Hematopoietic multipotent progenitor cell treated with erythropoietin and hydrocortisone succinate and interleukin-3 and kit ligand, for 4 days (in vitro differentiated cells): Measurements from ENCODE around the gene FAF1.
"Not testable (repeated sequence)": the region's sequence is repeated elsewhere in the genome, so short reads cannot be mapped to it uniquely, and the experiment has no call there.

Experiments
- DNase-seq: peaks from one replicate; pipeline ENCODE4 v3.0.0-alpha.2; 2015

Gene FAF1

GRCh38 chr1:50833216-50833615 lies 126.9 kb downstream of the FAF1 start:
- no peak for DNase-seq

DNA sequence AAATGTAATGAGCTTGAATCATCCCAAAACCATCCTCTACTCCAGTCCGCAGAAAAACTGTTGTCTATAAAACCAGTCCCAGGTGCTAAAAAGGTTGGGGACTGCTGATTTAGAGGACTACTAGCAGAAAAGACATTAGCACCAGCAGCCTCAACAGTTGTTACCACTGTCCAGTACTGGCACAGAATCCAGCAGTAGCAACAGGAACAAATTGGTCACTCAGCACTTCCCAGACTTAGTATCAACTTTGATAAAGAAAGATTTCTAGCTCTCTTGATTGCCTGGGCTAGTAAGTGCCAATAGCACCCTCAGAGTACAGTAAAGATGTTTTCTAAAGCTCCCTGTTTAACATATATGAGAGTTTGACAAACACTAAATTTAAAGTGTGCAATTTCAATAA lies 127.9 kb downstream of the FAF1 start:
- no peak for DNase-seq

- DNase-seq, result no peak
These were observed 128.6 kb downstream of the FAF1 start for GRCh38 chr1:50831300-50832061.

DNA sequence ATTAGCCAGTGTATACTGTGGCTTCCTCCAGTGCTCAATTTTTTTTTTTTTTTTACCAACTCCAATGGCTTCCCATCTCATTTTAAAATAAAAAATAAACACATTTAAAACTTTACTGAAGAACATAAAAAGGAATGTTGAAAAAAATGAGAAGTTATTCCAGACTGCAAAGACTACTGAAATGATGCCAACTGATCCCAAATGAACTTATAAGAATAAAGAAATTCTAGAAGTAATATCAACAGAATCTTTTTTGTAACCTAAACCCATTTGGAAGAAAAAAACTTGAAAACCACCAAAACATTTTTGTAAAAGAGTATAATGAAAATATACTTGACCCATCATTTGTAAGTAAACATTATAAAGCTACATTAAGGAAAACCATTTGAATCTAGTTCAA lies 129.4 kb downstream of the FAF1 start:
- DNase-seq, result no peak

DNA sequence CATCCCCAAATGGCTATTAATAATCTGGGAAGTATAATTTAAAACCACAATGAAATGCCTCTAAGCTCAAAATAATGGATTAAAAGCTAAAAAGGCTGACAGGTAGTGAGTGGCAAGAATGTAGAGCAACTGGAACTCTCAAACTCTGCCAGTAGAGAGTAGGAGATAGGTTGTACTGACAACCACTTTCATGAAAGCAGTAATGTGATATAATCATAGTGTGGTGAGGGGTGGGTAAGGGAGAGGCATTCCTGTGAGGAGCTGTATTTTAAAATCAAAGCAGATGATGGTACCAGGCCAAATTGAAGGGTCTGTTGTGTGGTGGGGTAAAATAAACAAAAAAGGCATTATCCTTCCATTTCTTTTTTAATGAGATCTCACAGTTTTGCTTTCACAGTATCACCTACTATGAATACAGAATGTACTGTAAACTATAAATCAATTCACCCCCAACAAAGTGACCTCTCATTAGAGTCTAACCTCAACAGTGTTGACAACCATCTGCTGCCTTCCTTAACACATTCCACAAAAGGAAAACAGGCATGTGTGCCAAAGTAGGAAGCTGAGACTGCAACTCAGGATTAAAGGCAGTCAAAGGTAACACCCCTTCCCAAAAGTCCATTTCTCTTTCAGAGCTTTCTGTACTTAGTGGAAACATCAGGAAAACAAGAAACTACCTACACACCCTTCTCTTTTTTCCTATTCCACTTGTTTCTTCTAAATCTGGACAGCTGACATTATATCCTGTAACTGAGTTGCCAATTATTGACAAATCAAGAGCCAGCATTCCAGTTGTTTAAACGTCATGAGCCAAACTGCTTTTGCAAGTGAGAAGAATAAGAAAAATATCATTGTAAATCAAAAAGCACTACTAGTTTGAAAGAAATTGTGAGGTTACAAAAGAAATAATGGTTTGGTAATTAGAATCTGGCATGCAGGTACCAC lies 130.8 kb downstream of the FAF1 start:
- DNase-seq, result no peak

- DNase-seq, result no peak
These were observed 132.5 kb downstream of the FAF1 start for GRCh38 chr1:50827546-50827945.

DNA sequence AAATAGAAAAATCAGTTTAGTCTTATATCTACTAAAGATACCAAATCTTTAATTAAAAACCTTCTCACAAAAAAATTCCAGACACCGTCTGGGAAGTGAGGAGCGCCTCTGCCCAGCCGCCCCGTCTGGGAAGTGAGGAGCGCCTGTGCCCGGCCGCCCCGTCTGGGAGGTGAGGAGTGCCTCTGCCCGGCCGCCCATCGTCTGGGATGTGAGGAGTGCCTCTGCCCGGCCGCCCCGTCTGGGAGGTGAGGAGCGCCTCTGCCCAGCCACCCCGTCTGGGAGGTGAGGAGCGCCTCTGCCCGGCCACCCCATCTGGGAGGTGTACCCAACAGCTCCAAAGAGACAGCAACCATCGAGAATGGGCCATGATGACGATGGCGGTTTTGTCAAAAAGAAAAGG lies 133.3 kb downstream of the FAF1 start:
- DNase-seq, result not testable (repeated sequence)

DNA sequence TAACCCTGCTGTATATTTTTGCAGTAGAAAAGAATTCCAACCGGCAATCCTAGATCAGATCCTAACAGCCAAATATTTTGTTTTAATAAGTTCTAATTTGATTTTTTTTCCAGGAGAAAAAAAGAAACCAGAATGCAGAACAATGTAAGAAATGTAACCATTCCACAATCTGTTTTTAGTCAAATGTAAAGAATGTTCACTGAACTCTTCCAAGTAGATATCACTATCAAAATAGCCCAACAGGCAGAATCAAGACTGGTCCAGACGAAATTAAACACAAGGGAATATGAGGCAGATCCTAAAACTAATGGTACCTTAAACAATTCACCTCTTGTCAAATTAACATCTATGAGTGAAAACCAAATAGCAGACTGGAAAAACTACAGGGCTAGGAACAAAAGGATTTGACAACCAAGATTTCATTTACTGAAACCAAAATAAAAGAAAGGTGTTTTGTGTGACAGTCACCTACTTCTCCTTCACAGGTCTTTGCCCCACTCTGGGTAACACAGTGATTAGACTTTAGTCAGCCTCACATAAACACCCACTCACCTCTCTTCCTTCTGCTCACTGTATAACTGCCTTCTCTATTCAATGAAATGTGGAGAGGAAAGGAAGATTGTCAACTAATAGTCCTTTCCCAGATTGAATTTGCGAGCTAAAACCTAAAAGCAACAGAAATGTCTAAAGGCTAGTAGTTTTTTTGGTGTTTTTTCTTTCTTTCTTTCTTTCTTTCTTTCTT lies 137.9 kb downstream of the FAF1 start:
- no peak for DNase-seq

DNA sequence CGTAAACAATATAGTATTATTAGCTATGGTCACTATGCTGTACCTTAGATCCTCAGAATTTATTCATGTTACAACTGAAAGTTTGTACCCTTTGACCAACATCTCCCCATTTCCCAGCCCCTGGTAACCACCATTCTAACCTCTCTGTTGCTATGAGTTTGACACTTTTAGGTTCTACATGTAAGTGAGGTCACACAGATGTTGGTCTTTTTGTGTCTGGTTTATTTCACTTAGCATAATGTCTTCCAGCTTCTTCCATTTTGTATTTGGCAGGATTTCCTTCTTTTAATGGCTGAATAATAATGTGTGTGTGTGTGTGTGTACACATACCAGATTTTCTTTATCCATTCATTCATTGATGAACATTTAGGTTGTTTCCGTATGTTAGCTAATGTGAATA lies 139.5 kb downstream of the FAF1 start:
- no peak for DNase-seq

- no peak for DNase-seq
These were observed 147.7 kb downstream of the FAF1 start for GRCh38 chr1:50812346-50812745.

DNA sequence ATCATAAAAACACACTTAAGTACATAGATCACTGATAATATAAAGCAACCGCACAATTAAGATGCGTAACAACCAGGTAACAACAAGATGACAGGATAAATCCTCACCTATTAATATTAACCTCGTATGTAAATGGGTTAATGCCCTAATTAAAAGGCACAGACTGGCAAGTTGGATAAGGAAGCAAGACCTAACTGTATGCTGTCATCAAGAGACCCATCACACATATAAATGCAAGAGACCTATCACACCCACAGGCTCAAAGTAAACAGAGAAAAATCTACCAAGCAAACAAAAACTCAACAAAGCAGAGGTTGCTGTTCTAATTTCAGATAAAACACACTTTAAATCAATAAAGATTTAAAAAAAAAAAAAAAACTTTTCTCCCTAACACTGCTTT lies 151.8 kb downstream of the FAF1 start:
- no peak for DNase-seq

- DNase-seq, result peak; percentile 68
These were observed 163.8 kb downstream of the FAF1 start for GRCh38 chr1:50796272-50796671.

DNA sequence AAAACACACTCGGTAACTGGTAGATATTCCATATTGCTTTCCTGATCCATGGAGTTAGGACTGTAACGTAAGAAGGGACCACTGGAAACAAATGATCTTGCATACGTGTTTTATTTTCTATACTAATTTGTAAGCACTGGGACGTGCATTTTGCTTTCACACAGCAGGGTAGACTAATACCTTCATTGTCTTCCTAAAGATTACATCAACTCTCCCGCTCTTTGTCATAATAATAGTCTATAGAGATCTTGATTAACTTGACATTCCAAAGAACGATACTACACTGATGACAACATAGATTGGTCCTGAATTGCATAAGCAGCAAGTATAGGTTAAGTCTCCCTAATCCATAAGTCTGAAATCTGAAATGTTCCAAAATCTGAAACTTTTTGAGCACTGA lies 166.5 kb downstream of the FAF1 start:
- DNase-seq, result no peak

- no peak for DNase-seq
These were observed 172.8 kb downstream of the FAF1 start for GRCh38 chr1:50787266-50787665.

DNA sequence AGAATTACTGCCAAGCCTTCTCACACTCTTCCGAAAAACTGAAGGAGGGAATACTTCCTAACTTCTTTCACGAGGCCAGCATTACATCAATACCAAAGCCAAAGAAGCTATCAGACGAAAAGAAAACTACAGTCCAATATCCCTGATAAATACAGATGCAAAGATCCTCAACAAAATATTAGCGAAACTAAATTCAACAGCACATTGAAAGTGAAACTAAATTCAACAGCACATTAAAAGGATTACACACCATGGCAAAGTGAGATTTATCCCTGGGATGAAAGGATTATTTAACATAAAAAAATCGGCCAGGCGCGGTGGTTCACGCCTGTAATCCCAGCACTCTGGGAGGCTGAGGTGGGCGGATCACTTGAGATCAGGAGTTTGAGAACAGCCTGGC lies 176.8 kb downstream of the FAF1 start:
- no peak for DNase-seq

DNA sequence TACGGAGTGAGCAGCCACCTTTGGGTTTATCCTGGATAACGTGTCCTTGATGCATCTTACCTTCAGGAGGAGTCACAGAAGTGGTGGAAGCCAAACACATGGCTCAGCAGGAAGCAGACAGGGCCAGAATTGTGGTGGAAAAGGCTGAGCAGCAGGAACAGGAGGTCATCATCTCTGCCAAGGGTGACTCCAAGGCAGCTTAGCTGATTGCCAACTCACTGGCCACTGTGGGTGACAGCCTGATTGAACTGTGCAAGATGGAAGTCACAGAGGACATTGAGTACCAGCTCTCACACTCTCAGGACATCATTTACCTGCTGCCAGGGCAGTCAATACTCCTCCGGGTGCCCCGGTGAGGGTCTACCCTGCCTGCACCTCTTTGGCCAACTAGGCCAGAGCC lies 179.3 kb downstream of the FAF1 start:
- DNase-seq, result no peak

- peak; percentile 53 for DNase-seq
These were observed 180.3 kb downstream of the FAF1 start for GRCh38 chr1:50779801-50780200.

- no peak for DNase-seq
These were observed 184.3 kb downstream of the FAF1 start for GRCh38 chr1:50775740-50776139.

DNA sequence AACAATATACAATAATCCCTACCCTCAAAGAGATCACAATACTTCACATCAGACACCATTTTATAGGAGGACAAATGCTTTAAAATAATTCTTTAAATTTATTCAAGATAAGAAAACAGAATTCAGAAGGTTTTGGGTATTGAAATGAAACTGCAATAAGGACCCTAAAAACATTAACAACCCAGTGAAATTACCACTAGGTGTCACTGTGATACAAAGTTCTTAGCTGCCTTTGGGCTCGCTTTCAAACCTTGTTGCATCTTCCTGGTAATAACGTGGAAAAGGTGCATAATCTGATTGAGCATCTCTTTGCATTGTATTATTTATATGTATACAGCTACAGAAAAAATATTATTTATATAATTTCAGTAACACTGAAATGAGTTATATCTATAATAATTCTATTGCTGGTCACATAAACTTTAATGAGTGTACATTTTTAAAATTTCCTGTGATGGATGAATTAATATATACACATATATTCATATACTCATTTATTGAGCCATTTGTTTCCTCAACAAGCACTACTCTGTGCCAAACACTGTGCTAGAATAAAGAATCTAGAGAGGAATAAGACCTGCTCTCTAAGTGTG lies 185.2 kb downstream of the FAF1 start:
- DNase-seq, result peak; percentile 80

- DNase-seq, result no peak
These were observed 193.4 kb downstream of the FAF1 start for GRCh38 chr1:50766688-50767087.

DNA sequence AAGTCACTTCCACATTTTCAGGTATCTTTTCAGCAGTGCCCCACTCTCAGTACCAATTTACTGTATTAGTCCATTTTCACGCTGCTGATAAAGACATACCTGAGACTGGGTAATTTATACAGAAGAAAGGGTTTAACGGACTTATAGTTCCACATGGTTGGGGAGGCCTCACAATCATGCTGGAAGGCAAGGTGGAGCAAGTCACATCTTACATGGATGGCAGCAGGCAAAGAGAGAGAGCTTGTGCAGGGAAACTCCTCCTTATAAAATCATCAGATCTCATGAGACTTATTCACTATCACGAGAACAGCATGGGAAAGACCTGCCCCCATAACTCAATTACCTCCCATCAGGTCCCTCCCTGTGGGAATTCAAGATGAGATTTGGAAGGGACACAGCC lies 203.5 kb downstream of the FAF1 start:
- not testable (repeated sequence) for DNase-seq

GRCh38 chr1:50754764-50755163 lies 205.3 kb downstream of the FAF1 start:
- not testable (repeated sequence) for DNase-seq

DNA sequence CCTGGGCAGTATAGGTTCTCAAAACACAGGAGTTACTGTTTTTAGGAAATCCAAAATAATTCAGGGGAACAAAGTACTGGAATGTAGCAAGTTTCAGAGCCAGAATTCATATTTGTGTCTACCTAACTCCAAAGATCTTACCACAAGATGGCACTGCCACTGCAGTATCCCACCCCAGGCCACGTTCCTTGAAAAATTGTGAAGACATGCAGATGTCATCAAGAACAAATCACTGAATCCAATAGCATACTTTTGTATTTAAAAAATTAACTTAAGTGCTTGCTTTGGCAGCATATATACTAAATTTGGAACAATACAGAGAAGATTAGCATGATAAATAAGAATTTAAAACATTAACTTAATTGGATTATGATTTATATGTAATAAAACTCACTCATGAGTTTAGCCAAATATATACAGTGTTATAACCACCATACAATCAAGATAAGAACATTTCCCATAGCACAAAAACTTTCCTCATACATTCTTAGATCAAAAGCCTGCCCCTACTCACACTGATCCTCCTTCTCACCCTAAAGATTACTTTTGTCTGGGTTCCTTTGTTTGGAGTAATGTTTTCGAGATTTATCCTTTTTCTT lies 209.9 kb downstream of the FAF1 start:
- DNase-seq, result peak; percentile 56
